K562 (cell line): ENCODE results near the gene ANKS1B. TPM values are rescaled to one million over a fixed set of nuclear protein-coding genes. Genes with fewer than 3 reads are reported as not detected.

Source experiments
- ATAC-seq: fragments of 200-7000 bp; cut with Tn5 transposase; 3 replicates; pipeline ENCODE4 v1.9.1; 2020; ENCODE audit warnings: moderate library complexity
- BruUV-seq: library from RNA; stranded (reverse); fragments of 400-500 nt; replicated peaks from 2 replicates; lab custom pipeline; 2021; lab: Mats Ljungman, UMichigan
- CTCF ChIA-PET: fragments of 300-600 bp; formaldehyde crosslinking; extraction: SDS; loops from one replicate; lab custom pipeline; 2021; ENCODE audit warnings: low intra/inter-chr PET ratio; lab: Yijun Ruan, JAX
- POLR2A ChIA-PET: fragments of 300-600, 350-650 bp; sonication (Branson Sonifier 250); formaldehyde crosslinking; extraction: SDS; loops from one replicate; lab custom pipeline; 2021; ENCODE audit warnings: antibody characterized with exemption, inconsistent platforms; lab: Yijun Ruan, JAX
- DNase-seq, 4 experiments: peaks; one replicate each; pipeline versions ENCODE4 v3.0.0 to v3.0.0-alpha.2; 2011 to 2018; ENCODE audit warnings: low spot score in 3 of 4, mixed read lengths in 3 of 4; ENCODE audit errors: extremely low read depth in 1 of 4
- FAIRE-seq: peaks from 2 replicates; lab custom pipeline; 2011; peaks lifted over from hg19 to GRCh38; lab: Jason Lieb, UNC
- H2AFZ ChIP-seq: 2 replicates; pipeline ENCODE4 v1.6.0; 2011; ENCODE audit warnings: low read depth, low read length, control low read depth, inconsistent platforms
- H3K27ac ChIP-seq: fragments of 200-600 bp; 3 replicates; pipeline ENCODE4 v1.8.0; 2011; ENCODE audit warnings: low read depth, mild to moderate bottlenecking, control low read depth, inconsistent platforms, low read length, moderate library complexity, mixed read lengths; ENCODE audit errors: extremely low read depth
- H3K27me3 ChIP-seq, 2 experiments: fragments of 300-600 bp in 1 of 2; 2 replicates in 1 of 2; 3 replicates in 1 of 2; pipeline versions ENCODE4 v1.6.0 to v1.8.0; 2011; ENCODE audit warnings: inconsistent platforms in 2 of 2, low read length in 2 of 2, mild to moderate bottlenecking in 1 of 2, mixed read lengths in 1 of 2, moderate library complexity in 1 of 2; ENCODE audit not compliant: control insufficient read depth in 2 of 2, insufficient read depth in 2 of 2
- H3K36me3 ChIP-seq: fragments of 300-600 bp; 3 replicates; pipeline ENCODE4 v1.8.0; 2011; ENCODE audit warnings: mild to moderate bottlenecking, low read length, inconsistent platforms; ENCODE audit not compliant: control insufficient read depth, insufficient read depth
- H3K4me1 ChIP-seq, 2 experiments: fragments of 200-600 bp in 1 of 2; replicated peaks in 1 of 2; 2 replicates in 1 of 2; 3 replicates in 1 of 2; pipeline versions ENCODE4 v1.5.1 to v1.8.0; 2011; ENCODE audit warnings: inconsistent platforms in 2 of 2, low read length in 2 of 2, mild to moderate bottlenecking in 1 of 2, mixed read lengths in 1 of 2, moderate library complexity in 1 of 2; ENCODE audit not compliant: control insufficient read depth in 2 of 2, insufficient read depth in 2 of 2
- H3K4me2 ChIP-seq: 2 replicates; pipeline ENCODE4 v1.6.1; 2011; ENCODE audit warnings: low read length, control low read depth, inconsistent platforms, mixed read lengths; ENCODE audit not compliant: insufficient read depth
- H3K4me3 ChIP-seq: fragments of 200-600 bp; sonication (generic), shearing (Covaris generic); 2 replicates; pipeline ENCODE4 v1.5.1; 2016; ENCODE audit warnings: control low read depth, inconsistent platforms
- H3K79me2 ChIP-seq: fragments of 200-600 bp; 3 replicates; pipeline ENCODE4 v1.8.0; 2011; ENCODE audit warnings: low read length, inconsistent platforms; ENCODE audit not compliant: control insufficient read depth, insufficient read depth
- H3K9ac ChIP-seq, 2 experiments: 2 replicates each; pipeline versions ENCODE4 v1.6.0 to v1.6.1; 2011; ENCODE audit warnings: low read depth in 2 of 2, low read length in 2 of 2, control low read depth in 1 of 2, inconsistent platforms in 1 of 2, mild to moderate bottlenecking in 1 of 2, mixed read lengths in 1 of 2; ENCODE audit not compliant: insufficient read depth in 1 of 2
- H3K9me1 ChIP-seq: one replicate; pipeline ENCODE4 v1.6.0; 2011; ENCODE audit warnings: inconsistent platforms, mild to moderate bottlenecking, low read length, moderate library complexity; ENCODE audit not compliant: control insufficient read depth, insufficient read depth
- H3K9me3 ChIP-seq: replicated peaks from 2 replicates; pipeline ENCODE4 v1.5.1; 2011; ENCODE audit warnings: low read depth, low read length, inconsistent platforms; ENCODE audit not compliant: control insufficient read depth, insufficient read depth
- H4K20me1 ChIP-seq: replicated peaks from 2 replicates; pipeline ENCODE4 v1.6.1; 2011; ENCODE audit warnings: low read length, inconsistent platforms, mixed read lengths; ENCODE audit not compliant: control insufficient read depth, insufficient read depth
- E2F3 ChIP-seq: fragments of 250-450 bp; sonication (Bioruptor Pico); IDR thresholded peaks from 2 replicates; pipeline ENCODE4 v1.4.0; 2020; ENCODE audit warnings: mild to moderate bottlenecking
- EP300 ChIP-seq: IDR thresholded peaks from 2 replicates; pipeline ENCODE4 v1.6.1; 2012; ENCODE audit warnings: low read length, improper control_type of control experiment
- HDAC2 ChIP-seq: fragments of 450-650 bp; IDR thresholded peaks from 2 replicates; pipeline ENCODE4 v1.6.1; 2016; ENCODE audit warnings: mild to moderate bottlenecking
- NFE2L1 ChIP-seq: fragments of 450-650 bp; IDR thresholded peaks from 2 replicates; pipeline ENCODE4 v1.6.1; 2016; ENCODE audit warnings: missing genetic modification characterization, low read depth, mild to moderate bottlenecking, missing compliant biosample characterization, moderate library complexity, borderline replicate concordance
- POLR3G ChIP-seq: IDR thresholded peaks from 2 replicates; pipeline ENCODE4 v1.6.1; 2011; ENCODE audit not compliant: insufficient read length, insufficient replicate concordance; ENCODE audit errors: extremely low read depth
- RBM17 ChIP-seq: fragments of 200-400 bp; formaldehyde crosslinking; IDR thresholded peaks from 2 replicates; pipeline ENCODE4 v1.6.1; 2017; ENCODE audit warnings: low read depth, mild to moderate bottlenecking, low read length, borderline replicate concordance
- ZC3H11A ChIP-seq: IDR thresholded peaks from 2 replicates; pipeline ENCODE4 v1.6.1; 2012; ENCODE audit warnings: low read depth, low read length, improper control_type of control experiment
- ZC3H8 ChIP-seq: fragments of 450-650 bp; IDR thresholded peaks from 2 replicates; pipeline ENCODE4 v1.6.1; 2017
- ZNF232 ChIP-seq: sonication (generic); formaldehyde crosslinking; IDR thresholded peaks from 2 replicates; pipeline ENCODE4 v1.8.0; 2022; ENCODE audit warnings: mild to moderate bottlenecking, missing genetic modification reagents
- WGBS: fragments of 100-300 bp; shearing (Covaris generic); methylation state at CpG from one replicate; pipeline ENCODE4 v1.1.6; 2016; ENCODE audit warnings: low coverage, mixed read lengths; ENCODE audit not compliant: insufficient coverage; ENCODE audit errors: missing lambda C conversion rate; 5-methylcytosine and 5-hydroxymethylcytosine counted together
- in situ Hi-C: fragments of 300-500 bp; cut with MboI; formaldehyde crosslinking; loops from 4 replicates; pipeline ENCODE4 v1.15.0; 2018; ENCODE audit warnings: inconsistent platforms, mixed read lengths
- intact Hi-C: fragments of 100-400 bp; cut with micrococcal nuclease; formaldehyde crosslinking; loops from 2 replicates; pipeline ENCODE4 v1.14.2; 2022
- polyA plus RNA-seq, 8 experiments: library from polyadenylated mRNA; depleted of rRNA in 4 of 8; stranded (reverse) in 5 of 8; unstranded in 3 of 8; fragments of >200 nt; fragmentation: Nextera tagmentation in 2 of 8; fragmentation: Illumina TruSeq in 1 of 8; extraction: Ambion mirVana in 2 of 8; extraction: Trizol in 1 of 8; gene quantifications; 2 replicates each; pipeline versions ENCODE4 v1.2.1 to v1.2.3, GENCODE V29; 2011 to 2014; ENCODE audit warnings: inconsistent platforms in 1 of 8, missing spikeins in 1 of 8
- total RNA-seq, 7 experiments: library from RNA; depleted of rRNA in 6 of 7; stranded (reverse); fragments of >200 nt in 6 of 7; fragmentation: Illumina TruSeq in 2 of 7; extraction: Trizol in 2 of 7; gene quantifications; 2 replicates each; pipeline versions ENCODE4 v1.2.1 to v1.2.3, GENCODE V29; 2011 to 2021; ENCODE audit warnings: low replicate concordance in 1 of 7
- TF ChIP-seq, protein P1 (sequence below): fragments of 250-450 bp; sonication (Bioruptor Pico); IDR thresholded peaks from 2 replicates; pipeline ENCODE4 v1.4.0; 2020; ENCODE audit warnings: mild to moderate bottlenecking
- TF ChIP-seq, protein P2 (sequence below): sonication (generic); formaldehyde crosslinking; IDR thresholded peaks from 2 replicates; pipeline ENCODE4 v1.8.0; 2022; ENCODE audit warnings: mild to moderate bottlenecking, missing genetic modification reagents, borderline replicate concordance
- TF ChIP-seq, protein P3 (sequence below): fragments of 250-450 bp; sonication (Bioruptor Pico); IDR thresholded peaks from 2 replicates; pipeline ENCODE4 v1.8.0; 2021; ENCODE audit warnings: moderate library complexity, mild to moderate bottlenecking, inconsistent platforms
- TF ChIP-seq, protein P4 (sequence below): fragments of 250-450 bp; sonication (Bioruptor Pico); IDR thresholded peaks from 2 replicates; pipeline ENCODE4 v1.5.1; 2021; ENCODE audit warnings: mild to moderate bottlenecking
- TF ChIP-seq, protein P5 (sequence below): fragments of 450-650 bp; IDR thresholded peaks from 2 replicates; pipeline ENCODE4 v1.6.1; 2014; ENCODE audit warnings: low read depth, mild to moderate bottlenecking, moderate library complexity, borderline replicate concordance
- TF ChIP-seq, protein P6 (sequence below): fragments of 250-450 bp; sonication (Bioruptor Pico); IDR thresholded peaks from 2 replicates; pipeline ENCODE4 v1.4.0; 2020; ENCODE audit warnings: borderline replicate concordance

The ANKS1B gene
- total and polyA plus RNA-seq, 9 of the 15 experiments (the other 6 are each of a cell fraction or from before 2014, with no cell fraction given), result 0.04 to 0.47 (median 0.28) TPM; not detected in 4

DNA sequence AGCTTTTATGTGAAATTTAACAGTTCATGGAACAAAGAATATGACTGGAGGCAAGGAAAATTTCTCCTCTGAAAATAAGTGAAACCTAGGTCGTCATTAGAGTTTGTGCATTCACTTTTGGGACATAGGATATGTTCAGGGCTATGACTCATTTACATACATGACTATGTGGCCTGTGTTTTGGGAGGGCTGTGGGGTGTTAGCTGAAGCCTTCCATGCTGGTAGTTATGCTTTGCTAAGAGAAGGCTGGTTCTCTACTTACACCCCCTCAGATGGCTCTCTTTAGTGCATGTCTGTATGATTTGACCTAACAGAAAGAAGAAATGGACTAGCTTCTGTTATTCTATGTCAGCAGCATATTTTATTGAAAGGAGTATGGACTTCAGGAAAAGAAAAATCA lies 753.7 kb downstream of the ANKS1B start:
- intact Hi-C loops, result no loop called here
- ChIA-PET POLR2A (no interaction called here), CTCF (no interaction called here)
- no peak overlapping the region for H3K27ac ChIP-seq
- no peak overlapping the region for H3K4me2 ChIP-seq
- H4K20me1 ChIP-seq, result no peaks in the 10 kb centered on the region
- H3K36me3 ChIP-seq, result no peaks in the 10 kb centered on the region
- ATAC-seq (no peak), FAIRE-seq (no peak), DNase-seq (no peak)
- H3K9me3 ChIP-seq, result no peaks in the 10 kb centered on the region
- in situ Hi-C loops, result no loop called here
- no peaks in the 10 kb centered on the region for H3K4me1 ChIP-seq
- no TSS peak for BruUV-seq
- H3K4me3 ChIP-seq, result no peak overlapping the region
- H2AFZ ChIP-seq, result no peak overlapping the region
- 0% methylated on average over 1 of the region's 1 CpG for WGBS
- H3K27me3 ChIP-seq, result no peaks in the 10 kb centered on the region
- no peak overlapping the region for H3K9ac ChIP-seq
- no peaks in the 10 kb centered on the region for H3K9me1 ChIP-seq
- H3K79me2 ChIP-seq, result no peaks in the 10 kb centered on the region
- TF ChIP-seq, protein P1, sequence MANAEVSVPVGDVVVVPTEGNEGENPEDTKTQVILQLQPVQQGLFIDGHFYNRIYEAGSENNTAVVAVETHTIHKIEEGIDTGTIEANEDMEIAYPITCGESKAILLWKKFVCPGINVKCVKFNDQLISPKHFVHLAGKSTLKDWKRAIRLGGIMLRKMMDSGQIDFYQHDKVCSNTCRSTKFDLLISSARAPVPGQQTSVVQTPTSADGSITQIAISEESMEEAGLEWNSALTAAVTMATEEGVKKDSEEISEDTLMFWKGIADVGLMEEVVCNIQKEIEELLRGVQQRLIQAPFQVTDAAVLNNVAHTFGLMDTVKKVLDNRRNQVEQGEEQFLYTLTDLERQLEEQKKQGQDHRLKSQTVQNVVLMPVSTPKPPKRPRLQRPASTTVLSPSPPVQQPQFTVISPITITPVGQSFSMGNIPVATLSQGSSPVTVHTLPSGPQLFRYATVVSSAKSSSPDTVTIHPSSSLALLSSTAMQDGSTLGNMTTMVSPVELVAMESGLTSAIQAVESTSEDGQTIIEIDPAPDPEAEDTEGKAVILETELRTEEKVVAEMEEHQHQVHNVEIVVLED, result no peak
- TF ChIP-seq, protein P2, sequence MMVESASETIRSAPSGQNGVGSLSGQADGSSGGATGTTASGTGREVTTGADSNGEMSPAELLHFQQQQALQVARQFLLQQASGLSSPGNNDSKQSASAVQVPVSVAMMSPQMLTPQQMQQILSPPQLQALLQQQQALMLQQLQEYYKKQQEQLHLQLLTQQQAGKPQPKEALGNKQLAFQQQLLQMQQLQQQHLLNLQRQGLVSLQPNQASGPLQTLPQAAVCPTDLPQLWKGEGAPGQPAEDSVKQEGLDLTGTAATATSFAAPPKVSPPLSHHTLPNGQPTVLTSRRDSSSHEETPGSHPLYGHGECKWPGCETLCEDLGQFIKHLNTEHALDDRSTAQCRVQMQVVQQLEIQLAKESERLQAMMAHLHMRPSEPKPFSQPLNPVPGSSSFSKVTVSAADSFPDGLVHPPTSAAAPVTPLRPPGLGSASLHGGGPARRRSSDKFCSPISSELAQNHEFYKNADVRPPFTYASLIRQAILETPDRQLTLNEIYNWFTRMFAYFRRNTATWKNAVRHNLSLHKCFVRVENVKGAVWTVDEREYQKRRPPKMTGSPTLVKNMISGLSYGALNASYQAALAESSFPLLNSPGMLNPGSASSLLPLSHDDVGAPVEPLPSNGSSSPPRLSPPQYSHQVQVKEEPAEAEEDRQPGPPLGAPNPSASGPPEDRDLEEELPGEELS (CRISPR knock-in tag), result no peak
- TF ChIP-seq, protein P3, sequence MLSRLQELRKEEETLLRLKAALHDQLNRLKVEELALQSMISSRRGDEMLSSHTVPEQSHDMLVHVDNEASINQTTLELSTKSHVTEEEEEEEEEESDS (CRISPR knock-in tag), result no peak
- TF ChIP-seq NFE2L1 (tag) (no peak), ZC3H8 (no peak), HDAC2 (no peak), ZNF232 (no peak), E2F3 (CRISPR knock-in tag) (no peak), POLR3G (no peak), RBM17 (no peak), ZC3H11A (no peak), EP300 (no peak)
- TF ChIP-seq, protein P4, sequence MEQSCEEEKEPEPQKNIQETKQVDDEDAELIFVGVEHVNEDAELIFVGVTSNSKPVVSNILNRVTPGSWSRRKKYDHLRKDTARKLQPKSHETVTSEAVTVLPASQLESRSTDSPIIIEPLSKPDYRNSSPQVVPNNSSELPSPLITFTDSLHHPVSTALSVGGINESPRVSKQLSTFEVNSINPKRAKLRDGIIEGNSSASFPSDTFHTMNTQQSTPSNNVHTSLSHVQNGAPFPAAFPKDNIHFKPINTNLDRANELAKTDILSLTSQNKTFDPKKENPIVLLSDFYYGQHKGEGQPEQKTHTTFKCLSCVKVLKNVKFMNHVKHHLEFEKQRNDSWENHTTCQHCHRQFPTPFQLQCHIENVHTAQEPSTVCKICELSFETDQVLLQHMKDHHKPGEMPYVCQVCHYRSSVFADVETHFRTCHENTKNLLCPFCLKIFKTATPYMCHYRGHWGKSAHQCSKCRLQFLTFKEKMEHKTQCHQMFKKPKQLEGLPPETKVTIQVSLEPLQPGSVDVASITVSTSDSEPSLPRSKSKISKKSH (CRISPR knock-in tag), result no peak
- TF ChIP-seq, protein P5, sequence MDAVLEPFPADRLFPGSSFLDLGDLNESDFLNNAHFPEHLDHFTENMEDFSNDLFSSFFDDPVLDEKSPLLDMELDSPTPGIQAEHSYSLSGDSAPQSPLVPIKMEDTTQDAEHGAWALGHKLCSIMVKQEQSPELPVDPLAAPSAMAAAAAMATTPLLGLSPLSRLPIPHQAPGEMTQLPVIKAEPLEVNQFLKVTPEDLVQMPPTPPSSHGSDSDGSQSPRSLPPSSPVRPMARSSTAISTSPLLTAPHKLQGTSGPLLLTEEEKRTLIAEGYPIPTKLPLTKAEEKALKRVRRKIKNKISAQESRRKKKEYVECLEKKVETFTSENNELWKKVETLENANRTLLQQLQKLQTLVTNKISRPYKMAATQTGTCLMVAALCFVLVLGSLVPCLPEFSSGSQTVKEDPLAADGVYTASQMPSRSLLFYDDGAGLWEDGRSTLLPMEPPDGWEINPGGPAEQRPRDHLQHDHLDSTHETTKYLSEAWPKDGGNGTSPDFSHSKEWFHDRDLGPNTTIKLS, result no peak
- TF ChIP-seq, protein P6, sequence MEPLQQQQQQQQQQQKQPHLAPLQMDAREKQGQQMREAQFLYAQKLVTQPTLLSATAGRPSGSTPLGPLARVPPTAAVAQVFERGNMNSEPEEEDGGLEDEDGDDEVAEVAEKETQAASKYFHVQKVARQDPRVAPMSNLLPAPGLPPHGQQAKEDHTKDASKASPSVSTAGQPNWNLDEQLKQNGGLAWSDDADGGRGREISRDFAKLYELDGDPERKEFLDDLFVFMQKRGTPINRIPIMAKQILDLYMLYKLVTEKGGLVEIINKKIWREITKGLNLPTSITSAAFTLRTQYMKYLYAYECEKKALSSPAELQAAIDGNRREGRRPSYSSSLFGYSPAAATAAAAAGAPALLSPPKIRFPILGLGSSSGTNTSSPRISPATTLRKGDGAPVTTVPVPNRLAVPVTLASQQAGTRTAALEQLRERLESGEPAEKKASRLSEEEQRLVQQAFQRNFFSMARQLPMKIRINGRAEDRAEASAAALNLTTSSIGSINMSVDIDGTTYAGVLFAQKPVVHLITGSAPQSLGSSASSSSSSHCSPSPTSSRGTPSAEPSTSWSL (CRISPR knock-in tag), result no peak
